ENCODE results near the gene CAPN5.

The CAPN5 gene

GRCh38 chr11:77136784-77137420 is 70.1 kb downstream of the CAPN5 start:
- no peak for DNase-seq (ENCODE audit: low read depth)
- no peak for TF ChIP-seq CTCF (IDR thresholded peaks at IDR 0.05; ENCODE audit: insufficient read depth, low read depth, low read length, missing control alignments)
- H3K4me3 ChIP-seq (ENCODE audit: low read length): no peak overlapping the region

GRCh38 chr11:77137421-77137820 is 70.7 kb downstream of the CAPN5 start:
- DNase-seq (ENCODE audit: low read depth): no peak
- H3K4me3 ChIP-seq (ENCODE audit: low read length): no peak overlapping the region
- no peak for TF ChIP-seq CTCF (IDR thresholded peaks at IDR 0.05; ENCODE audit: insufficient read depth, low read depth, low read length, missing control alignments)

- DNase-seq (ENCODE audit: low read depth): no peak
- H3K4me3 ChIP-seq (ENCODE audit: low read length): no peak overlapping the region
- no peak for TF ChIP-seq CTCF (IDR thresholded peaks at IDR 0.05; ENCODE audit: insufficient read depth, low read depth, low read length, missing control alignments)
These were observed 71.4 kb downstream of the CAPN5 start for GRCh38 chr11:77138106-77138649.

- H3K4me3 ChIP-seq (ENCODE audit: low read length): no peak overlapping the region
- TF ChIP-seq CTCF (IDR thresholded peaks at IDR 0.05; ENCODE audit: insufficient read depth, low read depth, low read length, missing control alignments): no peak
- DNase-seq (ENCODE audit: low read depth): no peak
These were observed 72.4 kb downstream of the CAPN5 start for GRCh38 chr11:77139201-77139600.

GRCh38 chr11:77140231-77140851 is 73.6 kb downstream of the CAPN5 start:
- no peak for TF ChIP-seq CTCF (IDR thresholded peaks at IDR 0.05; ENCODE audit: insufficient read depth, low read depth, low read length, missing control alignments)
- H3K4me3 ChIP-seq (ENCODE audit: low read length): no peak overlapping the region
- peak; percentile 27 for DNase-seq (ENCODE audit: low read depth)

- H3K4me3 ChIP-seq (ENCODE audit: low read length): no peak overlapping the region
- DNase-seq (ENCODE audit: low read depth): peak; percentile 84
- no peak for TF ChIP-seq CTCF (IDR thresholded peaks at IDR 0.05; ENCODE audit: insufficient read depth, low read depth, low read length, missing control alignments)
These were observed 74.3 kb downstream of the CAPN5 start for GRCh38 chr11:77141034-77141433.

All from epithelial cell of esophagus (primary cell).